ENCODE data around the gene FURIN. TPM values are rescaled to one million over a fixed set of nuclear protein-coding genes. Genes with fewer than 3 reads are reported as not detected.

The FURIN gene
- total and polyA plus RNA-seq, 2 of the 8 experiments (the other 6 are each of a cell fraction or from before 2014, with no cell fraction given) = 15.8 to 32.1 TPM

DNA sequence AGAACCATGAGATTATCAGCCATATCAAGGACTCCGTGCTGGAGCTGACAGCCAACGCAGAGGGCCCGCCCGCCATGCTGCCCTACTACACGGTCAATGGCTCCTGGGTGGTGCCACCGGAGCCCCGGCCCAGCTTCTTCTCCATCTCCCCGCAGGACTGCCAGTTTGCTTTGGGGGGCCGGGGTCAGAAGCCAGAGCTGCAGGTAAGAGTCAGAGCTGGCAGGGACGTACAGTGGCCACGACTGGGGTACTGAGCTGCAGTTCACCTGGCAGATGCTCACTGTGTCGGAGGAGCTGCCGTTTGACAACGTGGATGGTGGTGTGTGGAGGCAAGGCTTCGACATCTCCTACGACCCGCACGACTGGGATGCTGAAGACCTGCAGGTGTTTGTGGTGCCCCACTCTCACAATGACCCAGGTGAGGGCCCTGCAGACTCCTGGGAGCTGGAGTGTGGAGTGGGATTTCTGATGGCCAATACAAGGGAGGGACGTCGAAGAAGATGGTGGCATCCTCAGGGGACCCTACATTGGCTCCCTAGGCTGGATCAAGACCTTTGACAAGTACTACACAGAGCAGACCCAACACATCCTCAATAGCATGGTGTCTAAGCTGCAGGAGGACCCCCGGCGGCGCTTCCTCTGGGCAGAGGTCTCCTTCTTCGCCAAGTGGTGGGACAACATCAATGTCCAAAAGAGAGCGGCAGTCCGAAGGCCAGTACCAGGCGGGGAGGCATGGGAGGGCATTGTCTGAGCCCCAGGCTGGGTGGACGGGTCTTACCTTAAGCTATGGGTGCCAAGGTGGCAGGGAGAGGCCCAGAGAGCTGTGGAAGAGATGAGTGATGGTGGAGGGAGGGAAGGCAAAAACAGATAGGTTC, 37.2 kb downstream of the FURIN start (continued):
- no peak for TF ChIP-seq EP300 (IDR thresholded peaks at IDR 0.05; ENCODE audit: borderline replicate concordance in 1 of 2, low read depth in 2 of 2, low read length in 2 of 2)
- TF ChIP-seq EZH2 (IDR thresholded peaks at IDR 0.05; ENCODE audit: low read depth, low read length, severe bottlenecking) = no peak
- no peak for TF ChIP-seq SIN3A (conservative IDR thresholded peaks at IDR 0.05 in 1 of 2, IDR thresholded peaks at IDR 0.05 in 1 of 2; ENCODE audit: low read depth in 1 of 2, low read length in 2 of 2)
- no peak for TF ChIP-seq TAF1 (IDR thresholded peaks at IDR 0.05; ENCODE audit: low read depth, low read length)
- no peak for TF ChIP-seq SAP30 (IDR thresholded peaks at IDR 0.05; ENCODE audit: insufficient read depth, insufficient replicate concordance, low read length)
- no peak for TF ChIP-seq GTF2F1 (IDR thresholded peaks at IDR 0.05; ENCODE audit: borderline replicate concordance, low read depth, low read length)
- no peak for TF ChIP-seq KDM1A (IDR thresholded peaks at IDR 0.05; ENCODE audit: borderline replicate concordance, low read length)
- TF ChIP-seq CBX8 (IDR thresholded peaks at IDR 0.05; ENCODE audit: borderline replicate concordance, low read depth, low read length) = no peak
- TF ChIP-seq TEAD4 (IDR thresholded peaks at IDR 0.05; ENCODE audit: low read depth, low read length) = no peak
- no peak for TF ChIP-seq YY1 (IDR thresholded peaks at IDR 0.05; ENCODE audit: low read depth, low read length)

Data from H1 (cell line).